ENCODE data around the gene C19orf12.

C19orf12 gene

GRCh38 chr19:29658221-29658991 is 56.7 kb downstream of the C19orf12 start:
- DNase-seq: no peak

GRCh38 chr19:29655648-29656335 is 59.3 kb downstream of the C19orf12 start:
- no peak for DNase-seq

- DNase-seq: no peak
Observed at GRCh38 chr19:29653398-29653797, 61.7 kb downstream of the C19orf12 start.

- no peak for DNase-seq
Observed at GRCh38 chr19:29651622-29652394, 63.3 kb downstream of the C19orf12 start.

- no peak for DNase-seq
Observed at GRCh38 chr19:29650772-29651387, 64.2 kb downstream of the C19orf12 start.

All from activated CD4-positive, alpha-beta T cell treated with anti-CD3 and anti-CD28 coated beads, Interleukin-10, Interleukin-2, amounts not matched to agents 100 ng/mL and 50 ng/mL, durations not matched to agents 16 hours and 8 hours (primary cell).